Ishikawa (cell line): ENCODE data around the gene AMN1.

ENCODE experiments used
- CEBPB ChIP-seq: IDR thresholded peaks from 2 replicates; pipeline ENCODE4 v1.6.1; 2012
- CREB1 ChIP-seq: IDR thresholded peaks from 2 replicates; pipeline ENCODE4 v1.6.1; 2012; ENCODE audit warnings: low read depth
- EGR1 ChIP-seq: IDR thresholded peaks from 2 replicates; pipeline ENCODE4 v1.6.1; 2012
- EP300 ChIP-seq: IDR thresholded peaks from 2 replicates; pipeline ENCODE4 v1.6.1; 2012; ENCODE audit warnings: borderline replicate concordance
- FOXM1 ChIP-seq: IDR thresholded peaks from 2 replicates; pipeline ENCODE4 v1.6.1; 2012; ENCODE audit warnings: low read depth, borderline replicate concordance
- NFIC ChIP-seq: IDR thresholded peaks from 2 replicates; pipeline ENCODE4 v1.6.1; 2012
- RAD21 ChIP-seq: IDR thresholded peaks from 2 replicates; pipeline ENCODE4 v1.6.1; 2012; ENCODE audit warnings: low read depth
- TAF1 ChIP-seq: IDR thresholded peaks from 2 replicates; pipeline ENCODE4 v1.6.1; 2012; ENCODE audit warnings: low read depth, mild to moderate bottlenecking
- TCF12 ChIP-seq: IDR thresholded peaks from 2 replicates; pipeline ENCODE4 v1.6.1; 2012; ENCODE audit warnings: low read depth
- TEAD4 ChIP-seq: IDR thresholded peaks from 2 replicates; pipeline ENCODE4 v1.6.1; 2012
- YY1 ChIP-seq: IDR thresholded peaks from 2 replicates; pipeline ENCODE4 v1.6.1; 2012; ENCODE audit warnings: low read depth
- ZBTB7A ChIP-seq: IDR thresholded peaks from 2 replicates; pipeline ENCODE4 v1.6.1; 2012; ENCODE audit warnings: low read depth
- TF ChIP-seq, protein P1 (sequence below): IDR thresholded peaks from 2 replicates; pipeline ENCODE4 v1.6.1; 2012; ENCODE audit warnings: low read depth, mild to moderate bottlenecking
- TF ChIP-seq, protein P2 (sequence below): IDR thresholded peaks from 2 replicates; pipeline ENCODE4 v1.6.1; 2012
- TF ChIP-seq, protein P3 (sequence below): IDR thresholded peaks from 2 replicates; pipeline ENCODE4 v1.6.1; 2012

AMN1 gene

DNA sequence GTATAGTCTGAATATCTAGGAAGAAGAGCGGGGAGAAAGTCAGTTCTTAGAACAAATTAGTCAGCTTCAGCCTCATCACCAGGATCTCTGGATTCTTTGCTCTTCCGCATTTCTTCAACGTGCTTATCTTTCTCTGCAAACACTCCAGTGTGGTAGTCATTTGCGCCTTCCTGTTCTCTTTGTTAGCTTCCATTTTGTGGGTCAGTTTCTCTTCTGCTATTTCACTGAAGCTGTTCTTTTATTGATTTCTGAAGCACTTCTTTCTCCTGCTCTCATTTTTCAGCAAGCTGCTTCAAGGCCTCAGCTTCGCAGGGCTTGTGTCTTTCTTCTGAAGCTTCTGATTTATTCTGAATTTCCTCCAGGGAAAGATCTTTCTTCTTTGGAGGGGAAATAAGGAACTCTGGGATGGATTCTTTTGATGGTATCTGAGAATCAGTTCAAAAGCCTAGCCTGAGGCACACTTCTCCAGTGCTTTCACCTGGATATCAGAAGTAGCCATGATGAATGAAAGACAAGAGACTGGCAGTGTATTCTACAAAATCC is 13.5 kb downstream of the AMN1 start:
- TF ChIP-seq, protein P1, sequence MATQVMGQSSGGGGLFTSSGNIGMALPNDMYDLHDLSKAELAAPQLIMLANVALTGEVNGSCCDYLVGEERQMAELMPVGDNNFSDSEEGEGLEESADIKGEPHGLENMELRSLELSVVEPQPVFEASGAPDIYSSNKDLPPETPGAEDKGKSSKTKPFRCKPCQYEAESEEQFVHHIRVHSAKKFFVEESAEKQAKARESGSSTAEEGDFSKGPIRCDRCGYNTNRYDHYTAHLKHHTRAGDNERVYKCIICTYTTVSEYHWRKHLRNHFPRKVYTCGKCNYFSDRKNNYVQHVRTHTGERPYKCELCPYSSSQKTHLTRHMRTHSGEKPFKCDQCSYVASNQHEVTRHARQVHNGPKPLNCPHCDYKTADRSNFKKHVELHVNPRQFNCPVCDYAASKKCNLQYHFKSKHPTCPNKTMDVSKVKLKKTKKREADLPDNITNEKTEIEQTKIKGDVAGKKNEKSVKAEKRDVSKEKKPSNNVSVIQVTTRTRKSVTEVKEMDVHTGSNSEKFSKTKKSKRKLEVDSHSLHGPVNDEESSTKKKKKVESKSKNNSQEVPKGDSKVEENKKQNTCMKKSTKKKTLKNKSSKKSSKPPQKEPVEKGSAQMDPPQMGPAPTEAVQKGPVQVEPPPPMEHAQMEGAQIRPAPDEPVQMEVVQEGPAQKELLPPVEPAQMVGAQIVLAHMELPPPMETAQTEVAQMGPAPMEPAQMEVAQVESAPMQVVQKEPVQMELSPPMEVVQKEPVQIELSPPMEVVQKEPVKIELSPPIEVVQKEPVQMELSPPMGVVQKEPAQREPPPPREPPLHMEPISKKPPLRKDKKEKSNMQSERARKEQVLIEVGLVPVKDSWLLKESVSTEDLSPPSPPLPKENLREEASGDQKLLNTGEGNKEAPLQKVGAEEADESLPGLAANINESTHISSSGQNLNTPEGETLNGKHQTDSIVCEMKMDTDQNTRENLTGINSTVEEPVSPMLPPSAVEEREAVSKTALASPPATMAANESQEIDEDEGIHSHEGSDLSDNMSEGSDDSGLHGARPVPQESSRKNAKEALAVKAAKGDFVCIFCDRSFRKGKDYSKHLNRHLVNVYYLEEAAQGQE = no peak
- TF ChIP-seq TCF12 = no peak
- TF ChIP-seq, protein P2, sequence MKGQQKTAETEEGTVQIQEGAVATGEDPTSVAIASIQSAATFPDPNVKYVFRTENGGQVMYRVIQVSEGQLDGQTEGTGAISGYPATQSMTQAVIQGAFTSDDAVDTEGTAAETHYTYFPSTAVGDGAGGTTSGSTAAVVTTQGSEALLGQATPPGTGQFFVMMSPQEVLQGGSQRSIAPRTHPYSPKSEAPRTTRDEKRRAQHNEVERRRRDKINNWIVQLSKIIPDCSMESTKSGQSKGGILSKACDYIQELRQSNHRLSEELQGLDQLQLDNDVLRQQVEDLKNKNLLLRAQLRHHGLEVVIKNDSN = no peak
- TF ChIP-seq NFIC = no peak
- no peak for TF ChIP-seq RAD21
- no peak for TF ChIP-seq YY1
- no peak for TF ChIP-seq EP300
- TF ChIP-seq TAF1 = no peak
- no peak for TF ChIP-seq CREB1
- no peak for TF ChIP-seq CEBPB
- TF ChIP-seq ZBTB7A = no peak
- no peak for TF ChIP-seq TEAD4
- TF ChIP-seq EGR1 = no peak
- TF ChIP-seq, protein P3, sequence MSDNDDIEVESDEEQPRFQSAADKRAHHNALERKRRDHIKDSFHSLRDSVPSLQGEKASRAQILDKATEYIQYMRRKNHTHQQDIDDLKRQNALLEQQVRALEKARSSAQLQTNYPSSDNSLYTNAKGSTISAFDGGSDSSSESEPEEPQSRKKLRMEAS = no peak
- TF ChIP-seq FOXM1 = no peak

DNA sequence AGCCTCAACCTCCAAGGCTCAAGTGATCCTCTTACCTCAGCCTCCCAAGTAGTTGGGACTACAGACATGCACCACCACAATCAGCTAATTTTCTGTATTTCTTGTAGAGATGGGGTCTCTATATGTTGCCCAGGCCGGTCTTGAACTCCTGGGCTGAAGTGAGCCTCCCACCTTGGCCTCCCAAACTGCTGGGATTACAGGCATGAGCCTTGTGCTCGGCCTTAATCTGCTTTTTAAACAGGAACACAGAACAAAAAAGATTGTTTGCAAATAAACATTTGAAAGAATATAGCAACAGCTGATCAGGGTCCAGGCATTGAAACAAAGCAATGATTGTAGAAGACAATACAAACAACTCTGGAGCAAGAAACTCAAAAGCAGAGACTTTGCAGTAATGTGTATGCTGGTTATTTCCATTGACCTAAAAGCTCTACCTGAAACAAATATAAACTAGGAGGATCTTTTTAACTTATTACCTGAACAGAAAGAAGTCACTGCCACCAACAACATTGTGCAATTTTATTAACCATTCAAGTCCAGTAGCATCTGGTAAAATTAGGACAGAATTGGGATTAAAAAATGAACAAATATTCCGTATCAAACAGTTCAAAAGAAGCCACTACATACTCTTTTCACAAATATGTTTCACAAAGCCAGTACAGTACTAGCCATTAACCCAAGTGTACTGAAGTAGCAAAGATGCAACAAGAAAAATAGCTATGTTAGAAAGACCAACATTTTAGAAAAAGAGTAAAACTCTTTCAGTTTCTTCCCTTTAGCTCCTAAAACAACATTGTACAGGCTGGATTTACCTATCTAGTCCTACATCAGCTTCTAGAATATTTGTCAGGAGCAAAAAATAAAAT is 14.2 kb downstream of the AMN1 start:
- TF ChIP-seq TCF12 = no peak
- TF ChIP-seq CREB1 = no peak
- no peak for TF ChIP-seq YY1
- no peak for TF ChIP-seq EP300

DNA sequence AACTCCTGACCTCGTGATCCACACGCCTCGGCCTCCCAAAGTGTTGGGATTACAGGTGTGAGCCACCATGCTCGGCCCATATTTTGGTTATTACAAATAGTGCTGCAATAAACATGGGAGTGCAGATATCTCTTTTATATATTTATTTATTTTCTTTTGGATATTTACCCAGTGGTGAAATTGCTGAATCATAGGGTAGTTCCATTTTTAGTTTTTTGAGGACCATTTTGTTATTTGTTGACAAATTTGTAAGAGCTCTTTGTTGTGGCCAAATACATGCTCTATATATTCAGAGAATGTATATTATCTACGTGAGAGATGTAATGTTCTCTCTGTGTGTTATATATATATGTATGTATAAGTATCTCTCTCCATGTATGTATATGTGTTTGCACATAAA is 15.9 kb downstream of the AMN1 start:
- no peak for TF ChIP-seq FOXM1
- TF ChIP-seq TEAD4 = no peak
- TF ChIP-seq, protein P1 = no peak
- TF ChIP-seq, protein P3 = no peak
- TF ChIP-seq EGR1 = no peak
- TF ChIP-seq CREB1 = no peak

DNA sequence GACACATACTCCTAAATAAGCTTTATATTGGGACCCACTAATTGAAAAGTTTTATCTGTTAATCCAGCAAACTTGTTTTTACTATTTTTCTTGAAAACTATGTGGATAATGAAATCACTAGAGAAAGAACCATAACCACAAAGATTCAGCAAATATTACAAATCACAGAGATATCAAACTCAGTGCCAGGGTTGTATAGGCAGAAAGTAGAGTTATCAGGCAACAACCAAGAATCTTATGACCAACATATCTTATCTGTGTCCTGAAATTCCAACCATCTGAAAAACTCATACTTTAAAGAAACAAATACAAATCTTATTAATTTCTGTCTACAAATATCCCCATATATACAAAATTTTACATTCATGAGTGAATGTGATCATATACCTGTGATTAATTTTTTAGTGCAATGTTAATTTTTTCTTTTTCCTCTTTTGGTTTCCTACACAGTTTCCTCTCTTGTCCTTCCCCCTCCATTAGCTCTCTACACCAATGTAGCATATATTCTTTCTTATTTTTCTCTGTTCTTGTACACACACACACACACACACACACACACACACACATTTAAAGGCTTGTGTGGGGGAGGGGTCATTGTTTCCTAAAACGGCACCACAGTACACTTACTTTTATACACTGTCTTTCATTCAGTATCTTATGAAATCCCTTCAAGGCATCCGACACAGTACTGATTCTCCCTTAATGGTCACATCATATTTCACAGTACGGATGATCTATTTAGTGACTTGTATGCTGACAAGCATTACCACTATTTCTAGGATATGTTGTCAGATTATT is 18.6 kb downstream of the AMN1 start:
- no peak for TF ChIP-seq EP300
- TF ChIP-seq, protein P1 = no peak
- TF ChIP-seq TEAD4 = no peak
- TF ChIP-seq, protein P3 = no peak
- no peak for TF ChIP-seq ZBTB7A
- no peak for TF ChIP-seq EGR1
- TF ChIP-seq FOXM1 = no peak
- TF ChIP-seq CREB1 = no peak
- TF ChIP-seq, protein P2 = no peak
- no peak for TF ChIP-seq TAF1
- no peak for TF ChIP-seq CEBPB
- no peak for TF ChIP-seq NFIC
- TF ChIP-seq YY1 = no peak
- no peak for TF ChIP-seq TCF12
- TF ChIP-seq RAD21 = no peak
